ENCODE measurements around the gene HELLS. TPM values are rescaled to one million over a fixed set of nuclear protein-coding genes. Genes with fewer than 3 reads are reported as not detected.
"Not testable (repeated sequence)": the region's sequence is repeated elsewhere in the genome, so short reads cannot be mapped to it uniquely, and the experiment has no call there.

Gene HELLS
- total and polyA plus RNA-seq, 2 donors (not counting 3 experiments of a cell fraction or from before 2014, with no cell fraction given), result 24.7 to 85.5 TPM

DNA sequence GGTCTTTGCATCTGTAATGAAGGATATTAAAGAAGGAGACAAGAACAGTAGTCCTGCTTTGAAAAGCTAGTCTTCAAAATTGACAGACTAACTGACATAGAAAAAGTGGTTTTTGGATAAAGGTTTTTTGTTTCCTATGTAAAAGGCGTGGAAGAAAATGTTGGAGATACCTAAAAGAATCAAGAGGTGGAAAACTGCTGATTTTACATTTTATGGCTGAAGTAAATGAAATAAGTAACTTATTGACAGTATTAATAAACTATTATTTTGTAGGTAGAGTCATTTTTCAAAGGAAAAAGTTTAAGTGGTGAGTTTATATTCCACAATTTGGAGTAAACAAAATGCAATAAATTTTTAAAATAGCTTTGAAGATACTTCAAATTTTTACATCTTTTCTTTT lies 12.6 kb upstream of the HELLS start:
- Histone ChIP-seq H3K9ac (replicated peaks; ENCODE audit: extremely low read depth, insufficient read depth, low read length) (no peak overlapping the region), H3K79me2 (ENCODE audit: control insufficient read depth, insufficient read depth, low read length) (no peaks in the 10 kb centered on the region), H3K9me1 (replicated peaks; ENCODE audit: control insufficient read depth, extremely low read depth, insufficient read depth, low read length) (no peaks in the 10 kb centered on the region), H3K4me1 (ENCODE audit: control insufficient read depth, extremely low read depth, insufficient read depth, low read length) (no peaks in the 10 kb centered on the region), H3K4me3 (replicated peaks in 1 of 3; ENCODE audit: insufficient read depth in 1 of 3, low read depth in 1 of 3, low read length in 3 of 3) (no peak overlapping the region), H2AFZ (ENCODE audit: low read depth, low read length) (no peak overlapping the region), H3K27me3 (ENCODE audit: control insufficient read depth in 2 of 2, insufficient read depth in 2 of 2, low read length in 2 of 2) (no peaks in the 10 kb centered on the region), H3K27ac (ENCODE audit: insufficient read depth, low read depth, low read length) (no peak overlapping the region), H3K9me3 (replicated peaks; ENCODE audit: control insufficient read depth, insufficient read depth, low read length) (no peaks in the 10 kb centered on the region), H3K4me2 (ENCODE audit: insufficient read depth, low read length) (no peak overlapping the region), H4K20me1 (replicated peaks; ENCODE audit: control insufficient read depth, extremely low read depth, insufficient read depth, low read length) (no peaks in the 10 kb centered on the region), H3K36me3 (ENCODE audit: control insufficient read depth in 2 of 2, extremely low read depth in 1 of 2, insufficient read depth in 2 of 2, low read length in 2 of 2) (peaks cover 0 to 5% of the 10 kb centered on the region in 2 experiments)
- intact Hi-C loops (cut with micrococcal nuclease) (no loop called here), dilution Hi-C loops (cut with MboI; ENCODE audit: extremely low pct_ligation_motif_present, low sequenced_read_pairs) (no loop called here)
- CTCF ChIA-PET, result interaction anchor here (0.8 kb wide), 1 partner anchor 89 kb away, joined by 4 read pairs; no protein-coding TSS in a partner anchor
- FAIRE-seq, result no peak
- POLR2A ChIA-PET, result no interaction called here
- DNase-seq (ENCODE audit: low read depth, low spot score), result no peak
- TF ChIP-seq POLR2AphosphoS5 (IDR thresholded peaks at IDR 0.05; ENCODE audit: insufficient read depth, low read depth, low read length) (no peak), MYC (IDR thresholded peaks at IDR 0.05; ENCODE audit: low read depth, low read length) (no peak), JUN (IDR thresholded peaks at IDR 0.05; ENCODE audit: borderline replicate concordance, insufficient read depth, insufficient read length, low read depth) (no peak), EZH2 (IDR thresholded peaks at IDR 0.05; ENCODE audit: borderline replicate concordance, low read depth, low read length, severe bottlenecking) (no peak), FOS (IDR thresholded peaks at IDR 0.05; ENCODE audit: borderline replicate concordance, insufficient read depth, low read length) (no peak), GATA2 (IDR thresholded peaks at IDR 0.05; ENCODE audit: insufficient read depth, insufficient read length, low read depth, low read length) (no peak), POLR2A (IDR thresholded peaks at IDR 0.05; ENCODE audit: low read depth, low read length) (no peak)
- TF ChIP-seq, protein P1, sequence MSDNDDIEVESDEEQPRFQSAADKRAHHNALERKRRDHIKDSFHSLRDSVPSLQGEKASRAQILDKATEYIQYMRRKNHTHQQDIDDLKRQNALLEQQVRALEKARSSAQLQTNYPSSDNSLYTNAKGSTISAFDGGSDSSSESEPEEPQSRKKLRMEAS (IDR thresholded peaks at IDR 0.05; ENCODE audit: insufficient read depth, insufficient read length), result no peak
- TF ChIP-seq, protein P2, sequence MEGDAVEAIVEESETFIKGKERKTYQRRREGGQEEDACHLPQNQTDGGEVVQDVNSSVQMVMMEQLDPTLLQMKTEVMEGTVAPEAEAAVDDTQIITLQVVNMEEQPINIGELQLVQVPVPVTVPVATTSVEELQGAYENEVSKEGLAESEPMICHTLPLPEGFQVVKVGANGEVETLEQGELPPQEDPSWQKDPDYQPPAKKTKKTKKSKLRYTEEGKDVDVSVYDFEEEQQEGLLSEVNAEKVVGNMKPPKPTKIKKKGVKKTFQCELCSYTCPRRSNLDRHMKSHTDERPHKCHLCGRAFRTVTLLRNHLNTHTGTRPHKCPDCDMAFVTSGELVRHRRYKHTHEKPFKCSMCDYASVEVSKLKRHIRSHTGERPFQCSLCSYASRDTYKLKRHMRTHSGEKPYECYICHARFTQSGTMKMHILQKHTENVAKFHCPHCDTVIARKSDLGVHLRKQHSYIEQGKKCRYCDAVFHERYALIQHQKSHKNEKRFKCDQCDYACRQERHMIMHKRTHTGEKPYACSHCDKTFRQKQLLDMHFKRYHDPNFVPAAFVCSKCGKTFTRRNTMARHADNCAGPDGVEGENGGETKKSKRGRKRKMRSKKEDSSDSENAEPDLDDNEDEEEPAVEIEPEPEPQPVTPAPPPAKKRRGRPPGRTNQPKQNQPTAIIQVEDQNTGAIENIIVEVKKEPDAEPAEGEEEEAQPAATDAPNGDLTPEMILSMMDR (IDR thresholded peaks at IDR 0.05; ENCODE audit: extremely low read depth in 1 of 2, insufficient read depth in 1 of 2, low read depth in 1 of 2, low read length in 2 of 2), result no peak
- BruUV-seq (replicated peaks), result no TSS peak

DNA sequence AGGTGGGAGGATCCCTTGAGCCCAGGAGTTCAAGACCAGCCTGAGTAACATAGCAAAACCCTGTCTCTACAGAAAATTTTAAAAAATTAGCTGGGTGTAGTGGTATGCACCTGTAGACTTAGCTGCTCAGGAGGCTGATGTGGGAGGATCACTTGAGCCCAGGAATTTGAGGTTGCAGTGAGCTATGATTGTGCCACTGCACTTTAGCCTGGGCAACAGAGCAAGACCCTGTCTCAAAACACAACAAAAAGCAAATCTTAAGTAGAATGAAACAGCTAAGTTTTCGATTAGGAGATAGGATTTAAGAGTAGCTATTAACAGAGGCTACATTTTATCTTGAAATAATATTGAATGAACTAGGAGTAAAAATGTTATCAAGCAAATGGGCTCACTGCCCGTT lies 3.3 kb upstream of the HELLS start:
- H3K27me3 ChIP-seq (ENCODE audit: control insufficient read depth in 2 of 2, insufficient read depth in 2 of 2, low read length in 2 of 2); BruUV-seq (replicated peaks); POLR2A ChIA-PET; H3K9me3 ChIP-seq (replicated peaks; ENCODE audit: control insufficient read depth, insufficient read depth, low read length); CTCF ChIA-PET; dilution Hi-C loops (cut with MboI; ENCODE audit: extremely low pct_ligation_motif_present, low sequenced_read_pairs); H2AFZ ChIP-seq (ENCODE audit: low read depth, low read length); H4K20me1 ChIP-seq (replicated peaks; ENCODE audit: control insufficient read depth, extremely low read depth, insufficient read depth, low read length); H3K4me2 ChIP-seq (ENCODE audit: insufficient read depth, low read length); H3K36me3 ChIP-seq (ENCODE audit: control insufficient read depth in 2 of 2, extremely low read depth in 1 of 2, insufficient read depth in 2 of 2, low read length in 2 of 2); H3K9ac ChIP-seq (replicated peaks; ENCODE audit: extremely low read depth, insufficient read depth, low read length); DNase-seq (ENCODE audit: low read depth, low spot score); FAIRE-seq; H3K4me3 ChIP-seq (replicated peaks in 1 of 3; ENCODE audit: insufficient read depth in 1 of 3, low read depth in 1 of 3, low read length in 3 of 3); H3K27ac ChIP-seq (ENCODE audit: insufficient read depth, low read depth, low read length); H3K9me1 ChIP-seq (replicated peaks; ENCODE audit: control insufficient read depth, extremely low read depth, insufficient read depth, low read length): not testable (repeated sequence)
- Histone ChIP-seq H3K4me1 (ENCODE audit: control insufficient read depth, extremely low read depth, insufficient read depth, low read length) (peaks cover 14% of the 10 kb centered on the region), H3K79me2 (ENCODE audit: control insufficient read depth, insufficient read depth, low read length) (peaks cover 16% of the 10 kb centered on the region)
- intact Hi-C loops (cut with micrococcal nuclease), result loop anchor here (10.0 kb wide), 1 partner anchor 837 kb away; the partner anchor contains the start of gene FRA10AC1

All from endothelial cell of umbilical vein (primary cell).